Fibroblast of lung (primary cell): ENCODE results near the gene OR51A7. TPM values are rescaled to one million over a fixed set of nuclear protein-coding genes. Genes with fewer than 3 reads are reported as not detected.

Experiments
- DNase-seq, 2 donors: peaks; one replicate each; pipeline versions ENCODE4 v3.0.0 to v3.0.0-alpha.2; 2010; ENCODE audit warnings: low read depth in 2 of 2
- H2AFZ ChIP-seq: 2 replicates; pipeline ENCODE4 v1.5.1; 2012; ENCODE audit warnings: low read length, control low read depth, inconsistent platforms
- H3K27ac ChIP-seq: 2 replicates; pipeline ENCODE4 v1.5.1; 2011; ENCODE audit warnings: low read length, control low read depth; ENCODE audit not compliant: insufficient read depth
- H3K27me3 ChIP-seq: 2 replicates; pipeline ENCODE4 v1.5.1; 2011; ENCODE audit warnings: mild to moderate bottlenecking, low read length; ENCODE audit not compliant: control insufficient read depth, insufficient read depth
- H3K36me3 ChIP-seq: 2 replicates; pipeline ENCODE4 v1.5.1; 2011; ENCODE audit warnings: low read length; ENCODE audit not compliant: control insufficient read depth, insufficient read depth
- H3K4me1 ChIP-seq: 2 replicates; pipeline ENCODE4 v1.5.1; 2011; ENCODE audit warnings: low read length; ENCODE audit not compliant: control insufficient read depth, insufficient read depth; ENCODE audit errors: extremely low read depth
- H3K4me2 ChIP-seq: 2 replicates; pipeline ENCODE4 v1.5.1; 2011; ENCODE audit warnings: low read length, control low read depth; ENCODE audit not compliant: insufficient read depth; ENCODE audit errors: extremely low read depth
- H3K4me3 ChIP-seq, 4 experiments: fragments of 200-600 bp in 1 of 4; sonication (generic) in 1 of 4; replicated peaks in 1 of 4; 2 replicates each; pipeline ENCODE4 v1.5.1; 2011 to 2016; ENCODE audit warnings: low read length in 4 of 4, low read depth in 3 of 4, mild to moderate bottlenecking in 3 of 4, control low read depth in 2 of 4, inconsistent platforms in 1 of 4, mixed read lengths in 1 of 4; ENCODE audit not compliant: insufficient read depth in 1 of 4; ENCODE audit errors: control extremely low read depth in 1 of 4
- H3K79me2 ChIP-seq: 2 replicates; pipeline ENCODE4 v1.5.1; 2012; ENCODE audit warnings: mild to moderate bottlenecking, low read length, inconsistent platforms; ENCODE audit not compliant: control insufficient read depth, insufficient read depth
- H3K9ac ChIP-seq: 2 replicates; pipeline ENCODE4 v1.5.1; 2011; ENCODE audit warnings: mild to moderate bottlenecking, low read length, control low read depth; ENCODE audit not compliant: insufficient read depth
- H3K9me3 ChIP-seq: 2 replicates; pipeline ENCODE4 v1.5.1; 2012; ENCODE audit warnings: low read depth, low read length; ENCODE audit not compliant: control insufficient read depth, insufficient read depth
- H4K20me1 ChIP-seq: 2 replicates; pipeline ENCODE4 v1.5.1; 2011; ENCODE audit warnings: low read length; ENCODE audit not compliant: control insufficient read depth, insufficient read depth; ENCODE audit errors: extremely low read depth
- CTCF ChIP-seq, 2 donors: IDR thresholded peaks in 1 of 2; conservative IDR thresholded peaks in 1 of 2; 1 replicate in 1 of 2; 2 replicates in 1 of 2; pipeline ENCODE4 v1.5.1; 2011 to 2012; ENCODE audit warnings: low read length in 2 of 2, control low read depth in 1 of 2, inconsistent platforms in 1 of 2, low read depth in 1 of 2, mild to moderate bottlenecking in 1 of 2
- EZH2 ChIP-seq: IDR thresholded peaks from 2 replicates; pipeline ENCODE4 v1.5.1; 2012; ENCODE audit warnings: low read length, control low read depth, mild to moderate bottlenecking; ENCODE audit errors: missing control alignments
- polyA plus RNA-seq, 2 donors: library from polyadenylated mRNA; depleted of rRNA in 1 of 2; stranded (reverse) in 1 of 2; unstranded in 1 of 2; fragments of >200 nt; gene quantifications; 2 replicates each; pipeline ENCODE4 v1.2.1, GENCODE V29; 2011 to 2012; ENCODE audit warnings: missing spikeins in 1 of 2
- total RNA-seq: library from RNA; depleted of rRNA; stranded (reverse); fragments of >200 nt; gene quantifications from 2 replicates; pipeline ENCODE4 v1.2.1, GENCODE V29; 2014

OR51A7 gene
- total and polyA plus RNA-seq, 2 donors (not counting 1 experiment from before 2014, with no cell fraction given): not detected

DNA sequence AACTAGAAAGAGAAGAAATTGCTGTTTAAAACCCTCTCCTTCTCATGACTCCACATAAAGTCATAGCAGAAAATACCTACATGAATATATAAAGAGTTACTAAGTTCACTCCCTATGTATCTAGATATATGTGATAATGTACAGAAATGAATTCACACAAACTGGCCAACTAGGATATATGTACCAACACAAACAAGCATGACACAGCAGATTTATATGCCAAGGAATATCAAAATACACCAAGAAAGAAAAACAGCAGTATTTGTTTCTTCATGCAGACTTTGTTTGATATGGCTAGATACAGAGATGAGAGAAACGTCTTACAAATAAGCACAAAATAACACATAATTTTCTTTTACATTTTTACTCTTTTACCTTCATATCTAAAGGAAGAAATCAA is 18.7 kb downstream of the OR51A7 start:
- H3K4me3 ChIP-seq: no peak overlapping the region
- H3K4me2 ChIP-seq: no peak overlapping the region
- no peak for DNase-seq
- no peaks in the 10 kb centered on the region for H3K4me1 ChIP-seq
- H3K9ac ChIP-seq: no peak overlapping the region
- no peak overlapping the region for H2AFZ ChIP-seq
- no peaks in the 10 kb centered on the region for H4K20me1 ChIP-seq
- no peaks in the 10 kb centered on the region for H3K36me3 ChIP-seq
- no peaks in the 10 kb centered on the region for H3K9me3 ChIP-seq
- TF ChIP-seq EZH2 (no peak), CTCF (conservative IDR thresholded peaks at IDR 0.05 in 1 of 2, IDR thresholded peaks at IDR 0.05 in 1 of 2; ENCODE audit: low read depth in 1 of 2, low read length in 2 of 2) (no peak)
- no peaks in the 10 kb centered on the region for H3K79me2 ChIP-seq
- no peaks in the 10 kb centered on the region for H3K27me3 ChIP-seq
- no peak overlapping the region for H3K27ac ChIP-seq

- H2AFZ ChIP-seq: no peak within 1 kb of the TSS
- H3K4me3 ChIP-seq: no peak within 1 kb of the TSS
- H3K36me3 ChIP-seq: no peaks in the 10 kb centered on the region
- no peak for TF ChIP-seq CTCF (conservative IDR thresholded peaks at IDR 0.05 in 1 of 2, IDR thresholded peaks at IDR 0.05 in 1 of 2; ENCODE audit: low read depth in 1 of 2, low read length in 2 of 2)
- TF ChIP-seq EZH2: no peak
- no peaks in the 10 kb centered on the region for H4K20me1 ChIP-seq
- H3K9me3 ChIP-seq: no peaks in the 10 kb centered on the region
- H3K27me3 ChIP-seq: no peaks in the 10 kb centered on the region
- H3K79me2 ChIP-seq: no peaks in the 10 kb centered on the region
- H3K4me2 ChIP-seq: no peak within 1 kb of the TSS
- no peak for DNase-seq
- H3K4me1 ChIP-seq: no peaks in the 10 kb centered on the region
- H3K9ac ChIP-seq: no peak within 1 kb of the TSS
- no peak within 1 kb of the TSS for H3K27ac ChIP-seq
These were observed 20.7 kb downstream of the OR51A7 start, which contains the start of gene OR51G1 for GRCh38 chr11:4924239-4924638. TSS of gene OR51G1 (minus strand) at chr11:4924339. CDS start at chr11:4924339, 0 bp downstream.

DNA sequence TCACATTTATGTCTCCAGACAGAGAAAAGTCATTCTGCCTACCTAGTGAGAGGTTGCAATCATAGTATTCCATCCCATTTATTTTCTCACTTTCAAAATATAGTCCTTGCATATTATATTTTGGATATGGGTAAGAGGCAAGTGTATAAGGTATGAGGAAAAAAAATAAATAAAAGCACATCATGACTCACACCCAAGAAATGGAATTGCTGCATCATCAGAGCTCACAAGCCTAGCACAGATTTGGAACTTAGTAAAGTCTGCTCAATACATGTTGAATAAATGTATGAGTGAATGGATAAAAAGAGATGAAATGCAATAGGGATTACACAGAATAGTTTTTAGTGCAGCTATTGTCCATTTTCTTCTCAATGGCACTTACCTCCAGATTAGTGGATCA is 23.0 kb downstream of the OR51A7 start:
- Histone ChIP-seq H3K79me2 (no peaks in the 10 kb centered on the region), H3K9ac (no peak overlapping the region), H3K27ac (no peak overlapping the region), H4K20me1 (no peaks in the 10 kb centered on the region), H2AFZ (no peak overlapping the region), H3K9me3 (no peaks in the 10 kb centered on the region), H3K4me3 (no peak overlapping the region), H3K4me1 (no peaks in the 10 kb centered on the region), H3K36me3 (no peaks in the 10 kb centered on the region), H3K4me2 (no peak overlapping the region), H3K27me3 (no peaks in the 10 kb centered on the region)
- DNase-seq: peak in 1 of 2 donors; percentile 4
- TF ChIP-seq CTCF (conservative IDR thresholded peaks at IDR 0.05 in 1 of 2, IDR thresholded peaks at IDR 0.05 in 1 of 2; ENCODE audit: low read depth in 1 of 2, low read length in 2 of 2) (no peak), EZH2 (no peak)
